Putamen (tissue), 1 donor: ENCODE results near the gene ZNF879.

Experiments
- DNase-seq: peaks from one replicate; pipeline ENCODE4 v3.0.0-alpha.2; 2016; ENCODE audit warnings: low spot score

The ZNF879 gene

DNA sequence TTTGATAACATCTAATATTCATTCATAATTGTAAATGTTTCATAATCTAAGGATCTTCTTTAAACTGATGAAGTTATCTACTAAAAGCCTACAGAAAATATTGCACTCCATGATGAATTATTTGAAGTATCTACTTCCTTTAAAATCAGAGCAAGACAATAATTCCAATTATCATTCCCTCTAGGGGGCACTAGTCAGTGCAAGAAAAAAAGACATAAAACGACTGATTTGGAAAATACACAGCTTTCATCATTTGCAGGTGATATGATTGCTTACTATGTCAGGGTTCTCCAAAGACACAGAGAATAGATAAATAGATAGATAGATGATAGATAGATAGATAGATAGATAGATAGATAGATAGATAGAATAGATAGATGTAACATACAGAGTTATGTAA, 14.9 kb upstream of the ZNF879 start:
- DNase-seq = no peak

DNA sequence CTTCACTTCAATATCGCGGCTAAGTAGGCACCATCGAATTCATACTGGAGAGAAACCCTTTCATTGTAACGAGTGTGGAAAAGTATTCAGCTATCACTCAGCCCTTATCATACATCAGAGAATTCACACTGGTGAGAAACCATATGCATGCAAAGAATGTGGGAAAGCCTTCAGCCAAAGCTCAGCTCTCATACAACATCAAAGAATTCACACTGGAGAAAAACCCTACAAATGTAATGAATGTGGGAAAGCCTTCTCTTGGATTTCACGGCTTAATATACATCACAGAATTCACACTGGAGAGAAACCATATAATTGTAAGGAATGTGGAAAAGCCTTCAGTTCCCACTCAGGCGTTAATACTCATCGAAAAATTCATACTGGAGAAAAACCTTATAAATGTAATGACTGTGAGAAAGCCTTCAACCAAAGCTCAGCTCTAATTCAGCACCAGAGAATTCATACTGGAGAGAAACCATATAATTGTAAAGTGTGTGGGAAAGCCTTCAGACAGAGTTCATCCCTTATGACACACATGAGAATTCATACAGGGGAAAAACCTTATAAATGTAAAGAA, 9.5 kb downstream of the ZNF879 start:
- no peak for DNase-seq

DNA sequence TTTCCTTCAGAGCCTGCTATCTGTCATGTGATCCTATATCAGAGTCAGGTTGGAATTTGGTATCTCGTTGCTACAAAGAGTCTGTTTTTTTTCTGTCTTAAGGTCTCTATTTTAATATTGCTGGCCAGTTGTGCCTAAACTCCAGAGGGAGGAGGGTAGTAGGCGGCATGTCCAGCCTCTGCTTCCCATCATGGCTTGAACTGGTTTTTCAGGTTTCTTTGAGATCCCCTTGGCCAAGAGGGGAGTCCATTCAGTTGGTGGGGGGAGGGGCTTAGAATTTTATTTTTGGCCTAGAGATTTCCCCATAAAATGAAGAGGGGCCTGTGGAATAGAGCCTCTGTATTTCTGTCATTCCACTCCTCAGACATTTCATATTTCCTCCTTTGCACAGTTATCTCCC, 21.2 kb downstream of the ZNF879 start:
- no peak for DNase-seq

DNA sequence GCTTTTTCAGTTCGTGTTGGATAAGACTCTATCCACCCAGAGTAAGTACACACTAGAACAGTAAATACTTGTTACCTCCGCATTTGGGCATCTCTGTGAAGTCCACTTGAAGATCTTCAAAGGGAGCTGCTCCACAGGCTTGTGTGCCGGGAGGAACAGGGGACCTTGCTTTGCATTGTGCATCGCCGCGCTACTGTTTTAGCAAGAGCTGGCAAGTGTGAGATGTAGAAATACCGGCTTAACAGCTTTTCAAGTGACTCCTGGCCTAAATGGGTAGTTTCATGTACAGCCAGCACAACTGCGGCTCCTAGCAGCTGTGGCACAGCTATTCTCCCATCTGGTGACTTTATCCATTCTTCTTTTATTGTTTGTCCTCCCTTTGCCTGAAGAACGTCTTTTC, 28.2 kb downstream of the ZNF879 start:
- DNase-seq = no peak

DNA sequence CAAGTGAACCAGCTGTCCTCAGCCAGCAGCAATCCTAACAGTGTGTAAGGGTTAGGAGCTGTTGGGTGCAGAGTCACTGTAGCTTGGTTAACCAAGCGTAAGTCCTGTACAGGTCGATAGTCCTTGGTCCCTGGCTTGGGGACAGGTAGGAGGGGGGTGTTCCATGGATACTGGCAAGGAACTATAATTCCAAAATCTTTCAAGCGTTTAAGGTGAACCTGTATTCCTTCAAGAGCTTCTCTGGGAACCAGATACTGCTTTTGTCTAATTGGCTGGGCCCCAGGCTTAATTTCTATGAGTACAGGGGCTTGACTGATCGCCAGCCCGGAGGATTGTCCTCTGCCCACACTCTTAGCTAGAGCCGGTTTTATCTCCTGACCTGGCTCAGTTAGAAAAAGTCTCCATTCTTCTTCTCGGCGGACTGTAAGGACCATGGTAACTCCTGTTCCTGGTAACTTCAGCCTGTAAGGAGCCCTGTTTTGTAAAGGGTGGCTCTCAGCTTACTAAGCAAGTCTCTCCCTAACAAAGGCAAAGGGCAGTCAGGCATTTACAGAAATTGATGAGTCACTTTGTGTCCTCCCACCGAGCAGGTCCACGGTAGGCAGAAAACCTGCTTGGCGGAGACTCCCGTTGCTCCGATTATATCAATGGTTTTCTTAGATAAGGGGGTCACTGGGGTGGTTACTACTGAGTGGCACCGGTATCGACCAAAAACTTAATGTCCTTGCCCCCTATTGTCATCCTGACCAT, 30.6 kb downstream of the ZNF879 start:
- no peak for DNase-seq

DNA sequence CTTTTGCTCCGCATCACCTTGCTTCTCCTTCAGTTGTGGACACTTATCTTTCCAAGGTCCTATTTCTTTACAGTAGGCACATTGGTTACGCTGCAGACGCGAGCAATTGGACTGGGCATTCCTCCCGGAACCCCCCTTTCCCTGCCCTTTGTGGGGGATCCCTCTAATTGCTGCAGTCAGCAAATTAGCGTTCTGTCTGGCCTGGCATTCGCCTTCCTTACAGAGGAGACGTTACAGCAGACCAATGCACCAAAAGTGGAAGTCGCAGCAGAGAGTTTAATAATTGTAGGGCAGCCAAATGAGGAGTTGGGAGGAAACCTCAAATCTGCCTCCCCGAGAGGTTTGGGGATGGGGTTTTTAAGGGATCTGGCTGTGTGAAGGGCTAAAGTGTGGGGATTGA, 31.3 kb downstream of the ZNF879 start:
- no peak for DNase-seq

DNA sequence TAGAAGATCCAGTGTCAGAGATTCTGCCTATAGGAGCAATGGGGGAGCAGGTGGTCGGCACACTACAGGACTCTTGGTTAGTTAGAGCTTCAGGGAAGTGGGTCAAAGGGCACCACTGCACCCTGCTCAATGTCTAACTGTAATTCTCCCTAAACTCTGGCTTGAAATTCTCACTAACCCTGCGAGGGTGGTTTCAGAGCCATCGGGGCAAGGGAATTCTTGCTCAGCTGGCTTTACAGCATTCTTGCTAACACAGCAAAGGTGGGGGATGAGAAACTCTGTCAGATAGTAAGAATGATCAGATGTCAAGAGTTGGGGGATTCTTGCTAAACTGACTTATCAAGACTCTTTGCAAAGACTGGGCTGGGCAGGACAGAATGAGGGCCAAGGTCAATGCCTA, 31.8 kb downstream of the ZNF879 start:
- no peak for DNase-seq

DNA sequence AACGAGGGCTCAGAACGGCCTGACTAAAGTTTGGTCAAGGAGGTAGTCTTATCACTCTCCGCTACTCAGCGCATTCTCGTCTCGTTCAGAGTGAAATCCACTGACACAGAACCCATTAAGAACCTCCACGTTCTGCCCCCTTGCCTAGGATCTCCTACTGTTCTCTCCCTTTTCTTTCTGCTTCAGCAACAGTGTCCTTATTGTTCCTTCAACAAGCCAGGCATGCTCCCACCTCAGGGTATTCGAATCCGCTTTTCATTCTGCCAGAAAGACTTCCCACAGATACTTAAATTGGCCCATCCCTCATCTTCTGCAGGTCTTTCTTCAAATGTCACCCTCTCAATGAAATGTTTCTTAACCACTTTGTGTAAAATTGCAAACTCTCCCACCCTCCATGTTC, 32.2 kb downstream of the ZNF879 start:
- DNase-seq = no peak

DNA sequence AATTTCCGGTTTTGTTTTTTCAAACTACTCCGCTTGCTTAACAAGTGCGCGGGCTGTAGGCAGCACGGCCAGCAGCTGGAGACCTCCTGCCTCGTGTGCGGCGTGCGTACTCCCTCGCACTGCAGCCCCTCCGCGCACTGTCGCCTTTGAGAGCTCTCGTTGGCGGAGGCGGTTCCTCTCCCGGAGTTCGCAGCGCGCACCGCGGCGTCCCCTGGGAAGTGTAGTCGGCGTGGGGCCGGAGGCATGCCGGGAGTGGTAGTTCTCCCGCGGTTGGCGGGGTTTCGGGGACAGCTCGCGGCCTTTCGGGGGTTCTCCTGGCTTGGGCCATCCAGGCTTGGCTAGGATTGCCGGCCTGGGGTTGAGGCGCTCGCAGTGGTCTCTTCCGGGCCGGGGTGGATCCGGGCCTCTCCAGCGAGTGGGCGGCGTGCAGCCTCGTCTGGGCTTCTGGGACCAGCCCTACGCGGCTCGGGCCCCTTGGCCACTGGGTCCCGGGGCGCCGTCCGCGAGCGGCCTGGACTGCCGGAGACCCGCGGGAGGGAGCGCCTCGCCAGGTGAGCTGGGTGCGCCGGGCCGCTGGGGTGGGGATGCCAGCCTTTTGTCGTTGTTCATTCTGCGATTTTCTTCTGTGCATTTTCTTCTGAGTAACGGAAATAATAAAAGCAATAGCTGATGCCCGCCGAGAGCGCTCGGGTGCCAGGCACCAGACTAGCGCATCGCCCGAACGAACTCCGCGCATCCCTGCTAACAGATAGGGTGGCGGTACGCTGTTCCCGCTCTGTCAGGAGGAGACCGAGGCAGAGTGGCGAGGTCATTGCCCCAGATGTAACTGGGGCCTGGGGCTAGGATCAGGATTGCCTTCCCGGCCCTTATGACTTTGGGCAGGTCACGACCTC, 36.8 kb downstream of the ZNF879 start, which contains the start of gene ZNF354C:
Gene ZNF354C (plus strand): TSS at position 258 of the 893 bp plus-strand sequence. CDS start 1,696 bp downstream, outside the sequence.
- DNase-seq = peak; percentile 85

DNA sequence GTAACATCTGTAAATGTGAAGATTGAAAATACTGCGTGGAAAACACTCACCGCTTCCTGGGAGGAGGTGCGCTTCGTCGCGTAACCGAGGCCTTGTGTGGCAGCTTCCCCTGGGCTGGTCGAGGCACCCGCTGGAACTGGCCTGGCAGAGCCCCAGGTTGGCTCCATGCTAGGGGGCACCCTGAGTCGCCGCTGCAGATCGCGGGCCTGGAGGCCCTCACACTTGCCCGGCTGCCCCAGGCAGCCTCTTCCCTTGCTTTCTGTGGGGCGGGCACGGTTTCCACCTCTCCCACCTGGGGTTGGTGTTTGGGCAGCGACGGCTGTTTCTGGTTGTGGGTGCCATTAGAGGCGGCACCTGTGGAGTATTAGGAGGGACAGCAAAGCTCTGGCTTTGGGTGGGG, 37.4 kb downstream of the ZNF879 start:
- DNase-seq = no peak

DNA sequence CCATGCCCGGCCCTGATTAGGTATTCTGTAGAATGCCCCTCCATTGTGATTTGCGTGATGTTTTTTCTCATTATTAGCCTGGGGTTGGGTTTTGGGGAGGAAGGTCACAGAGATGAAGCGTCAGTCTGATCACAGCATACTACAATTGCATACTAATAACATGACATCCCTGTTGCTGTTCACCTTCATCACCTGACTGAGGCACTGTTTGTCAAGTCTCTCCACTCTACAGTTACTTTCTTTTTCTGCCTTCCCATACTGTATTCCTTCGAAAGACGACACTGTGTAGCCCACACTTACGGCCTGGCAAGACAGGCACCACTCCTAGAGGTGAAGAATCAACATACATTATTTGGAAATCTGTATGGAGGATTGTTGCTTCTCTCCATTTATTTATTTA, 42.1 kb downstream of the ZNF879 start:
- DNase-seq = no peak

DNA sequence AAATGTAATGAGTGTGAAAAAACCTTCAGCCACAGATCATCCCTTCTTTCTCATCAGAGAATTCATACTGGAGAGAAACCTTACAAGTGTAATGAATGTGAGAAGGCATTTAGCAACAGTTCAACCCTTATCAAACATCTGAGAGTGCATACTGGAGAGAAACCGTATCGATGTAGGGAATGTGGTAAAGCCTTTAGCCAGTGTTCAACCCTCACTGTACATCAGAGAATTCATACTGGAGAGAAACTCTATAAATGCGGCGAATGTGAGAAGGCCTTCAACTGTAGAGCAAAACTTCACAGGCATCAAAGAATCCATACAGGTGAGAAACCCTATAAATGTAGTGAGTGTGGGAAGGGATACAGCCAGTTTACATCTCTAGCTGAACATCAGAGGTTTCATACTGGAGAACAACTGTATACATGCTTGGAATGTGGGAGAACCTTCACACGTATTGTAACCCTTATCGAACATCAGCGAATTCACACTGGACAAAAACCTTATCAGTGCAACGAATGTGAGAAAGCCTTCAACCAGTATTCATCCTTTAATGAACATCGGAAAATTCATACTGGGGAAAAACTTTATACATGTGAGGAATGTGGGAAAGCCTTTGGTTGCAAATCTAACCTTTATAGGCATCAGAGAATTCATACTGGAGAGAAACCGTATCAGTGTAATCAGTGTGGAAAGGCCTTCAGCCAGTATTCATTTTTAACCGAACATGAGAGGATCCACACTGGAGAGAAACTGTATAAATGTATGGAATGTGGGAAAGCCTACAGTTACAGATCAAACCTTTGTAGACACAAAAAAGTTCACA, 55.8 kb downstream of the ZNF879 start:
- no peak for DNase-seq

DNA sequence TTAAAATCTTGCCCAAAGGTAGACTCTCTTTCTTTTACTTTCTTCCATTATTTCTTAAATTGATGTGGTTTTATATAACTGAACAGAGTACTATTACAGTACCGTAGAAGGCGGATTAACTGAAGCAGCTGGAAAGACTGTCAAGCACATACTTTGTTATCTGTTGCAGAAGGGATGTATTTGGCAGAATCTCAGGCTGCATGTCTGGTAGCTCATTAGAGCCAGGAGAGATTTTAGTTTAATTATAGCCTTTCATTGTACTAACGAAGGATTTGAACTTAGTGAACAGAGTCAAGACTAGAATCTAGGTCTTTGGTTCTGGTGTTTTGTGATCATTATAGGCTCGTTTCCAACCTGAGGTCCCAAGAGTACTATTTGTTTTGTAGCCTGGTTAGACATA, 57.1 kb downstream of the ZNF879 start:
- no peak for DNase-seq
